ENCODE measurements around the gene FSTL5.

DNA sequence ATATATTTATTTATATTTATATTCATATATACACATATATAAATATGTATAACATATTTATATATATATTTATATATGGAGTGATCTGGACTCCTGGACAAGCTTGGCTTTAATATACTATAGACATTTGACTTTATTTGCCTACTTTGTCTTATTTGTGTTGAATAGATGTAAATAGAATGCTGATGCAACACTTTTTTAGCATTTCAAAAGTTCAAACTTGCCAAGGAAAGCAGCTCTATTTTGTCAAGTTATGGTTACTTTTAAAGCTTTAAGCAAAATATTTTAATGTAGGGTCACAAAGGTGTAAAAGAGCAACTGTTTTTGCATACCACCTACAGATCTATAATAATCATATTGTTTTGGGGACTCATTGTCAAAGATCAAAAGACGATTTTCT lies 61.1 kb downstream of the FSTL5 start:
- TF ChIP-seq POLR2AphosphoS5 (IDR thresholded peaks at IDR 0.05; ENCODE audit: borderline replicate concordance, low read depth, low read length) (no peak), FOXP2 (optimal IDR thresholded peaks at IDR 0.05; ENCODE audit: control extremely low read depth, extremely low read length, insufficient read depth) (no peak), EZH2 (IDR thresholded peaks at IDR 0.05) (no peak)
